Upper lobe of left lung (tissue), 4 donors: ENCODE measurements around the gene TEX19.

ENCODE experiments used
- POLR2A ChIP-seq, 4 donors: fragments of 450-650 bp; IDR thresholded peaks; one replicate each; pipeline ENCODE4 v1.5.1; 2016 to 2017; ENCODE audit warnings: antibody characterized with exemption in 4 of 4, mild to moderate bottlenecking in 2 of 4
- TF ChIP-seq, protein P1 (sequence below), 6 experiments: fragments of 450-650 bp in 4 of 6; fragments of 200-600 bp in 2 of 6; sonication (generic) in 2 of 6; IDR thresholded peaks; one replicate each; pipeline ENCODE4 v1.5.1; 2016 to 2019; ENCODE audit warnings: antibody characterized with exemption in 6 of 6

DNA sequence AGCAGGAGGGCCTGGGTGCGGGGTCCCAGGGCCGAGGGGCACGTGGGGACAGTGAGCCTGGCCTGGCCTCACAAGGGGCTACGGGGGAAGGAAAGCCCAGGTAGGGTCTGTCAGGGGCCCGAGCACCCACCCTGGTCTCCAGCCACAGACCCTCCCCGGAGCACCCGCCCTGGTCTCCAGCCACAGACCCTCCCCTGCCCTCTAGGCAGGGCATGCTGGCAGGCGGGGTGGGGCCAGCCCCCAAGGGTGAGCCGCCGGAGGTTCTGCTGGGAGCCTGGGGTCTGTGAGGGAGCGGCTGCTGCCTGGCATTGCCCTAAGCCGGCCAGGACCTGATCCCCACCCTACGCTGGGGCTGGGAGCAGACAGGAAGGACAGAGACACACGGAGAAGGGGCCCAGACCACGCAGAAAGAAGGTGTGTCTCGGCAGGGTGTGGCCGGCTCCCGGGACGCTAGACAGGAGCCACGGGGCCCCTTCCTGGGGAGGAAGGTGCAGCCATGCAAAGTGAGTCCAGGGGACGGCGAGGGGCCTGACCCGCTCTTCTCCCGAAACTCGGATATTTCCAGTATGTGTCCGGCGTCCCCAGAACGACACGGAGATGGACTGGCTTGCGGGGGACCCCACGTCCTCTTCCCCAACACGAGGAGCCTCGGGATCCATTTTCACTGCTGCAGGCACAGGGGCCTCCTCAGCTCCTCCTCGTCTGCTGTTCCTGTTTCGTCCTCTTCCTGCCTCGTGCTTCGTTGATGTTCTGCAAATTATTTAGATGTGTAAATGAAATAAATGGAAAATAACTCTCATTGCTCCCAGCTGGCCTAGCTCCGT, 28.0 kb downstream of the TEX19 start:
- TF ChIP-seq, protein P1, sequence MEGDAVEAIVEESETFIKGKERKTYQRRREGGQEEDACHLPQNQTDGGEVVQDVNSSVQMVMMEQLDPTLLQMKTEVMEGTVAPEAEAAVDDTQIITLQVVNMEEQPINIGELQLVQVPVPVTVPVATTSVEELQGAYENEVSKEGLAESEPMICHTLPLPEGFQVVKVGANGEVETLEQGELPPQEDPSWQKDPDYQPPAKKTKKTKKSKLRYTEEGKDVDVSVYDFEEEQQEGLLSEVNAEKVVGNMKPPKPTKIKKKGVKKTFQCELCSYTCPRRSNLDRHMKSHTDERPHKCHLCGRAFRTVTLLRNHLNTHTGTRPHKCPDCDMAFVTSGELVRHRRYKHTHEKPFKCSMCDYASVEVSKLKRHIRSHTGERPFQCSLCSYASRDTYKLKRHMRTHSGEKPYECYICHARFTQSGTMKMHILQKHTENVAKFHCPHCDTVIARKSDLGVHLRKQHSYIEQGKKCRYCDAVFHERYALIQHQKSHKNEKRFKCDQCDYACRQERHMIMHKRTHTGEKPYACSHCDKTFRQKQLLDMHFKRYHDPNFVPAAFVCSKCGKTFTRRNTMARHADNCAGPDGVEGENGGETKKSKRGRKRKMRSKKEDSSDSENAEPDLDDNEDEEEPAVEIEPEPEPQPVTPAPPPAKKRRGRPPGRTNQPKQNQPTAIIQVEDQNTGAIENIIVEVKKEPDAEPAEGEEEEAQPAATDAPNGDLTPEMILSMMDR (IDR thresholded peaks at IDR 0.05), result no peak
- TF ChIP-seq POLR2A (IDR thresholded peaks at IDR 0.05), result no peak
